Measurements from ENCODE around the gene RNF144B.

DNA sequence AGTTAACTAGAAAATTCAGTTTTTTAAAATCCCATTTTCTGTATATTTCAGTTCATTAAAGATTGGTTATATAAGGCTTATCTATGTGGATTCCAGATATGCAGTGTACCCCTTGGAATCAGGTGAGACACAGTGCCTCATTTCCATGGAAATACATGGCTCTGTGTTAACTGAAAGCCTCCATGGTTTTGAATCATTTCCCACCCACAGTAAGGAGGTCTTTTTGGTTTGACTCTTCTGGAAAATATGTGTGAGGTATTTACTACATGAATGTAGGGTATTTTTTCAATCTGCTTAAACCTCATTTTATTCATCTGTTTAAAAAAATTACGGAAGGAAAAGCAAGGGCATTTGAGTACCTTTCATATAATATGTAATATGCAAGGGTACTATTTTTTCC lies 25.5 kb downstream of the RNF144B start:
- TF ChIP-seq RFX5 (IDR thresholded peaks at IDR 0.05; ENCODE audit: low read depth, low read length) (no peak), CBFB (IDR thresholded peaks at IDR 0.05; ENCODE audit: low read depth) (no peak), NBN (IDR thresholded peaks at IDR 0.05) (no peak), EP300 (IDR thresholded peaks at IDR 0.05; ENCODE audit: borderline replicate concordance in 1 of 2, control insufficient read depth in 1 of 2, low read depth in 2 of 2, low read length in 2 of 2) (no peak), CREM (IDR thresholded peaks at IDR 0.05; ENCODE audit: low read depth) (no peak), TAF1 (IDR thresholded peaks at IDR 0.05; ENCODE audit: borderline replicate concordance, low read depth, low read length) (no peak), POLR2A (IDR thresholded peaks at IDR 0.05; ENCODE audit: low read depth, low read length) (no peak), EGR1 (IDR thresholded peaks at IDR 0.05; ENCODE audit: borderline replicate concordance in 1 of 2, low read depth in 2 of 2, low read length in 2 of 2) (no peak), FOS (IDR thresholded peaks at IDR 0.05; ENCODE audit: borderline replicate concordance, extremely low read depth, insufficient read length) (no peak)
- TF ChIP-seq, protein P1, sequence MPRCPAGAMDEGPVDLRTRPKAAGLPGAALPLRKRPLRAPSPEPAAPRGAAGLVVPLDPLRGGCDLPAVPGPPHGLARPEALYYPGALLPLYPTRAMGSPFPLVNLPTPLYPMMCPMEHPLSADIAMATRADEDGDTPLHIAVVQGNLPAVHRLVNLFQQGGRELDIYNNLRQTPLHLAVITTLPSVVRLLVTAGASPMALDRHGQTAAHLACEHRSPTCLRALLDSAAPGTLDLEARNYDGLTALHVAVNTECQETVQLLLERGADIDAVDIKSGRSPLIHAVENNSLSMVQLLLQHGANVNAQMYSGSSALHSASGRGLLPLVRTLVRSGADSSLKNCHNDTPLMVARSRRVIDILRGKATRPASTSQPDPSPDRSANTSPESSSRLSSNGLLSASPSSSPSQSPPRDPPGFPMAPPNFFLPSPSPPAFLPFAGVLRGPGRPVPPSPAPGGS (IDR thresholded peaks at IDR 0.05; ENCODE audit: borderline replicate concordance, insufficient read depth, low read depth, low read length, poor library complexity, severe bottlenecking), result no peak
- TF ChIP-seq, protein P2, sequence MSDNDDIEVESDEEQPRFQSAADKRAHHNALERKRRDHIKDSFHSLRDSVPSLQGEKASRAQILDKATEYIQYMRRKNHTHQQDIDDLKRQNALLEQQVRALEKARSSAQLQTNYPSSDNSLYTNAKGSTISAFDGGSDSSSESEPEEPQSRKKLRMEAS (IDR thresholded peaks at IDR 0.05; ENCODE audit: low read depth, low read length), result no peak
- TF ChIP-seq, protein P3, sequence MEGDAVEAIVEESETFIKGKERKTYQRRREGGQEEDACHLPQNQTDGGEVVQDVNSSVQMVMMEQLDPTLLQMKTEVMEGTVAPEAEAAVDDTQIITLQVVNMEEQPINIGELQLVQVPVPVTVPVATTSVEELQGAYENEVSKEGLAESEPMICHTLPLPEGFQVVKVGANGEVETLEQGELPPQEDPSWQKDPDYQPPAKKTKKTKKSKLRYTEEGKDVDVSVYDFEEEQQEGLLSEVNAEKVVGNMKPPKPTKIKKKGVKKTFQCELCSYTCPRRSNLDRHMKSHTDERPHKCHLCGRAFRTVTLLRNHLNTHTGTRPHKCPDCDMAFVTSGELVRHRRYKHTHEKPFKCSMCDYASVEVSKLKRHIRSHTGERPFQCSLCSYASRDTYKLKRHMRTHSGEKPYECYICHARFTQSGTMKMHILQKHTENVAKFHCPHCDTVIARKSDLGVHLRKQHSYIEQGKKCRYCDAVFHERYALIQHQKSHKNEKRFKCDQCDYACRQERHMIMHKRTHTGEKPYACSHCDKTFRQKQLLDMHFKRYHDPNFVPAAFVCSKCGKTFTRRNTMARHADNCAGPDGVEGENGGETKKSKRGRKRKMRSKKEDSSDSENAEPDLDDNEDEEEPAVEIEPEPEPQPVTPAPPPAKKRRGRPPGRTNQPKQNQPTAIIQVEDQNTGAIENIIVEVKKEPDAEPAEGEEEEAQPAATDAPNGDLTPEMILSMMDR (IDR thresholded peaks at IDR 0.05 in 2 of 3, conservative IDR thresholded peaks at IDR 0.05 in 1 of 3; ENCODE audit: control insufficient read depth in 2 of 3, extremely low read depth in 1 of 3, insufficient read depth in 1 of 3, low read depth in 3 of 3, low read length in 3 of 3), result no peak
